GM18868 (cell line): Measurements from ENCODE around the gene TMED10.
"Not testable (repeated sequence)": the region's sequence is repeated elsewhere in the genome, so short reads cannot be mapped to it uniquely, and the experiment has no call there.

ENCODE experiments used
- ATAC-seq: cut with Tn5 transposase; IDR thresholded peaks from one replicate; pipeline ENCODE4 v1.9.1; 2021; ENCODE audit warnings: mild to moderate bottlenecking, moderate library complexity; ENCODE audit not compliant: unreplicated experiment

The TMED10 gene

GRCh38 chr14:75196064-75196463, 19.7 kb upstream of the TMED10 start:
- ATAC-seq = no peak

GRCh38 chr14:75191100-75191499, 14.7 kb upstream of the TMED10 start:
- ATAC-seq = no peak

- ATAC-seq = no peak
These were observed 13.6 kb upstream of the TMED10 start for GRCh38 chr14:75190023-75190422.

GRCh38 chr14:75188520-75189268, 12.3 kb upstream of the TMED10 start:
- peak; percentile 54 for ATAC-seq

- no peak for ATAC-seq
These were observed 11.7 kb upstream of the TMED10 start for GRCh38 chr14:75188086-75188485.

GRCh38 chr14:75186953-75187352, 10.5 kb upstream of the TMED10 start:
- ATAC-seq = no peak

- ATAC-seq = no peak
These were observed 9.0 kb upstream of the TMED10 start for GRCh38 chr14:75185251-75186040.

- ATAC-seq = peak; percentile 69
These were observed 8.1 kb upstream of the TMED10 start for GRCh38 chr14:75184492-75184891.

- no peak for ATAC-seq
These were observed 7.6 kb upstream of the TMED10 start for GRCh38 chr14:75184039-75184438.

GRCh38 chr14:75183225-75183624, 6.8 kb upstream of the TMED10 start:
- ATAC-seq = no peak

- ATAC-seq = no peak
These were observed 6.4 kb upstream of the TMED10 start for GRCh38 chr14:75182821-75183220.

GRCh38 chr14:75182163-75182562, 5.8 kb upstream of the TMED10 start:
- ATAC-seq = not testable (repeated sequence)

GRCh38 chr14:75181293-75182062, 5.1 kb upstream of the TMED10 start:
- no peak for ATAC-seq

GRCh38 chr14:75175677-75176141, 703 bp downstream of the TMED10 start:
- no peak for ATAC-seq

- ATAC-seq = no peak
These were observed 2.3 kb downstream of the TMED10 start for GRCh38 chr14:75174066-75174465.

GRCh38 chr14:75170772-75171171, 5.6 kb downstream of the TMED10 start:
- no peak for ATAC-seq

- ATAC-seq = no peak
These were observed 7.7 kb downstream of the TMED10 start for GRCh38 chr14:75168586-75169335.

- no peak for ATAC-seq
These were observed 9.1 kb downstream of the TMED10 start for GRCh38 chr14:75167325-75167724.

GRCh38 chr14:75165586-75166391, 10.6 kb downstream of the TMED10 start:
- ATAC-seq = no peak

- ATAC-seq = no peak
These were observed 11.6 kb downstream of the TMED10 start for GRCh38 chr14:75164809-75165208.
